ENCODE measurements around the gene RGS9. TPM values are rescaled to one million over a fixed set of nuclear protein-coding genes. Genes with fewer than 3 reads are reported as not detected.
A peak's percentile ranks its signal among the peaks of the same experiment; 100 is the strongest.

Gene RGS9
- total and polyA plus RNA-seq, 4 donors: 2.1 to 10.6 (median 3.3) TPM

DNA sequence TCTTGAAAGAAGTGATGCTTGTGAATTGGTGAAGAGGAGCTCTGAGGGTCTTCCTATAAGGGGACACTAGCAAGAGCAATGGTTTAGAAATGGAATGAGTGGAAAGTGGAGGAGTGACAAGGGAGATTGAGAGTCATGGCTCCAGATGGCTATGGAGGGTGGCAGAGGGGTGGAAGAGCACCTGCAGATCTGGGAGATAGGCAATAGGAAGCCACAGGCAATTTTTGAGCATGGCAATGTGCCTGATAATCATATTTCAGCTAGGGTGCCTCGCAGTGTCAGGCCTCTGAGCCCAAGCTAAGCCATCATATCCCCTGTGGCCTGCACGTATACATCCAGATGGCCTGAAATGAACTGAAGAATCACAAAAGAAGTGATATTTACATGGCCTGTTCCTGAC, 21.5 kb downstream of the RGS9 start:
- Histone ChIP-seq H3K4me1 (ENCODE audit: control insufficient read depth in 5 of 5, insufficient read depth in 5 of 5, low read length in 5 of 5) (peaks cover 0 to 1% (median 0%) of the 10 kb centered on the region in 5 donors), H3K27ac (ENCODE audit: low read depth in 1 of 2, low read length in 1 of 2) (no peak overlapping the region), H3K9me3 (ENCODE audit: control insufficient read depth in 4 of 4, insufficient read depth in 3 of 4, low read length in 3 of 4) (no peaks in the 10 kb centered on the region), H3K27me3 (ENCODE audit: control insufficient read depth in 3 of 3, insufficient read depth in 3 of 3, low read length in 2 of 3) (no peaks in the 10 kb centered on the region), H3K4me3 (no peak overlapping the region), H3K36me3 (ENCODE audit: control insufficient read depth in 4 of 4, insufficient read depth in 4 of 4, low read length in 4 of 4) (no peaks in the 10 kb centered on the region), H3K9ac (ENCODE audit: insufficient read depth in 1 of 2, low read length in 2 of 2) (no peak overlapping the region)
- ATAC-seq (ENCODE audit: insufficient read depth, low FRiP score) (no peak), DNase-seq (no peak)
- 78 to 92% methylated on average over 2 of the region's 2 CpGs for WGBS, 2 donors
- TF ChIP-seq, protein P1, sequence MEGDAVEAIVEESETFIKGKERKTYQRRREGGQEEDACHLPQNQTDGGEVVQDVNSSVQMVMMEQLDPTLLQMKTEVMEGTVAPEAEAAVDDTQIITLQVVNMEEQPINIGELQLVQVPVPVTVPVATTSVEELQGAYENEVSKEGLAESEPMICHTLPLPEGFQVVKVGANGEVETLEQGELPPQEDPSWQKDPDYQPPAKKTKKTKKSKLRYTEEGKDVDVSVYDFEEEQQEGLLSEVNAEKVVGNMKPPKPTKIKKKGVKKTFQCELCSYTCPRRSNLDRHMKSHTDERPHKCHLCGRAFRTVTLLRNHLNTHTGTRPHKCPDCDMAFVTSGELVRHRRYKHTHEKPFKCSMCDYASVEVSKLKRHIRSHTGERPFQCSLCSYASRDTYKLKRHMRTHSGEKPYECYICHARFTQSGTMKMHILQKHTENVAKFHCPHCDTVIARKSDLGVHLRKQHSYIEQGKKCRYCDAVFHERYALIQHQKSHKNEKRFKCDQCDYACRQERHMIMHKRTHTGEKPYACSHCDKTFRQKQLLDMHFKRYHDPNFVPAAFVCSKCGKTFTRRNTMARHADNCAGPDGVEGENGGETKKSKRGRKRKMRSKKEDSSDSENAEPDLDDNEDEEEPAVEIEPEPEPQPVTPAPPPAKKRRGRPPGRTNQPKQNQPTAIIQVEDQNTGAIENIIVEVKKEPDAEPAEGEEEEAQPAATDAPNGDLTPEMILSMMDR (IDR thresholded peaks at IDR 0.05; ENCODE audit: control extremely low read depth, extremely low read depth): no peak

DNA sequence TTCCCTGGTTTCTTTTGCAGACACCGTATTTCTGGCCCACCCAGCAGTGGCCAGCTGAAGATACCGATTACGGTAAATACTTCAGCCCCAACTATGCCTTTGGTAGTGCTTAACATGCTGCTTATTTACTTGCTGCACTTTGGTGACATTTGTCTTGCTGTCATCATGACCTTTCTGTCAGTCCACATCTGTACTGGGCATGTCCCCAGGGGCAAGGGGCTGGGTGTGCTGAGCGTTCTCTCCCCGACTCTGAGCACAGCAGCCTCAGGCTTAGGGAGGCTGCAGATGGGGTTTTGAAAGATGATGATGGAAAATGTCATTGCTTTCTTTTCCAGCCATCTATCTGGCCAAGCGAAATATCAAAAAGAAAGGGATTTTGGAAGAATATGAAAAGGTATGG, 23.3 kb downstream of the RGS9 start:
- H3K4me3 ChIP-seq: no peak overlapping the region
- 89 to 90% methylated on average over 6 of the region's 6 CpGs for WGBS, 2 donors
- no peak overlapping the region for H3K27ac ChIP-seq (ENCODE audit: low read depth in 1 of 2, low read length in 1 of 2)
- DNase-seq (no peak), ATAC-seq (ENCODE audit: insufficient read depth, low FRiP score) (no peak)
- H3K9ac ChIP-seq (ENCODE audit: insufficient read depth in 1 of 2, low read length in 2 of 2): no peak overlapping the region
- no peaks in the 10 kb centered on the region for H3K9me3 ChIP-seq (ENCODE audit: control insufficient read depth in 4 of 4, insufficient read depth in 3 of 4, low read length in 3 of 4)
- H3K27me3 ChIP-seq (ENCODE audit: control insufficient read depth in 3 of 3, insufficient read depth in 3 of 3, low read length in 2 of 3): no peaks in the 10 kb centered on the region
- H3K4me1 ChIP-seq (ENCODE audit: control insufficient read depth in 5 of 5, insufficient read depth in 5 of 5, low read length in 5 of 5): peaks cover 0 to 4% (median 0%) of the 10 kb centered on the region in 5 donors
- no peaks in the 10 kb centered on the region for H3K36me3 ChIP-seq (ENCODE audit: control insufficient read depth in 4 of 4, insufficient read depth in 4 of 4, low read length in 4 of 4)
- TF ChIP-seq, protein P1 (IDR thresholded peaks at IDR 0.05; ENCODE audit: control extremely low read depth, extremely low read depth): no peak

DNA sequence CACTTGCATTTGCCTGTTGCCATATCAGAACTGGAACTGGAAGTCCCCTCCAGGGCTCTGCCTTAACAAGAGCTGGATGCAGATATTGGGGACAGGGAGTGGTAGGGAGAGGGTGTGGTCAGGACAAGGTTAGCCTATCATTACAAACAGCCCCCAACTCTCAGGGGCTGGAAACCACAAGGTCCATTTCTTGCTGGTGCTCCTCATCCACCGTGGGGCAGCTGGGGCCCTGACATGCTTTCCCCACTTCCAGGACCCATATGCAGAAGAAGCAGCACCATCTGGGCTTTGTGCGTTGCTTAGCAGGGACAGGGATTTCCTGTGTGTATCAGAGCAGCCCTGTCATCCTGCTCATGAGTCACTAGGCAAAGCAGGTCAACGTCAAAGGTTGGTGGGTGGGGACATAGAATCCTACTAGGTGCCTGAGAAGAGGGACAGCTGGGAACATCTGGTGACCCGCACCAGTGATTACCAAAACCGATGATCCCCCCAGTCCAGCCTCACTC, 26.9 kb downstream of the RGS9 start:
- Histone ChIP-seq H3K36me3 (ENCODE audit: control insufficient read depth in 4 of 4, insufficient read depth in 4 of 4, low read length in 4 of 4) (no peaks in the 10 kb centered on the region), H3K9me3 (ENCODE audit: control insufficient read depth in 4 of 4, insufficient read depth in 3 of 4, low read length in 3 of 4) (no peaks in the 10 kb centered on the region), H3K27me3 (ENCODE audit: control insufficient read depth in 3 of 3, insufficient read depth in 3 of 3, low read length in 2 of 3) (no peaks in the 10 kb centered on the region), H3K9ac (ENCODE audit: insufficient read depth in 1 of 2, low read length in 2 of 2) (no peak overlapping the region), H3K27ac (ENCODE audit: low read depth in 1 of 2, low read length in 1 of 2) (peak overlapping the region in 1 of 2 donors; percentile 16), H3K4me3 (no peak overlapping the region), H3K4me1 (ENCODE audit: control insufficient read depth in 5 of 5, insufficient read depth in 5 of 5, low read length in 5 of 5) (peaks cover 0 to 4% (median 0%) of the 10 kb centered on the region in 5 donors)
- TF ChIP-seq, protein P1 (IDR thresholded peaks at IDR 0.05; ENCODE audit: control extremely low read depth, extremely low read depth): no peak
- DNase-seq (peak in 1 of 3 donors; percentile 21), ATAC-seq (ENCODE audit: insufficient read depth, low FRiP score) (no peak)
- WGBS, 2 donors: 40 to 48% methylated on average over 5 of the region's 5 CpGs

DNA sequence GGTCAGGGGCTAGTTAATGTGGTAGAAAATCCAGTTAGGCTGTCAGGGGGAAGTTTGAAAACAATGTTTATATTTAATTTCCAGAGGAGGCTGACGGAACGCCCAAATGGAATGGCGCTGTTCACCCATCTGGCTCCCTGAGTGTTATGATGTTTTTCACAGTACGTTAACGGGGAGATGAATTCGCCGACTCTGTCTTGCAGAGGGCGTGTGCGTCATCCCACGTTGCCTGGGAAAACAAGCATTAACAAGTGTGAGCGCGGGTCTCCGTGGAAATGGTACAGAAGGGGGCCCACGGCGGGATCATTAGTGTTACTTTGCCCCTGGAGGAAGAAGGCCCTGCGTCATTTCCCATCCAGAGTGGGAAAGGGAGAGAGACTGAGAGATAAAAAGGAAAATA, 29.6 kb downstream of the RGS9 start:
- Histone ChIP-seq H3K27me3 (ENCODE audit: control insufficient read depth in 3 of 3, insufficient read depth in 3 of 3, low read length in 2 of 3) (no peaks in the 10 kb centered on the region), H3K4me1 (ENCODE audit: control insufficient read depth in 5 of 5, insufficient read depth in 5 of 5, low read length in 5 of 5) (peaks cover 0 to 11% (median 4%) of the 10 kb centered on the region in 5 donors), H3K36me3 (ENCODE audit: control insufficient read depth in 4 of 4, insufficient read depth in 4 of 4, low read length in 4 of 4) (no peaks in the 10 kb centered on the region), H3K9me3 (ENCODE audit: control insufficient read depth in 4 of 4, insufficient read depth in 3 of 4, low read length in 3 of 4) (no peaks in the 10 kb centered on the region), H3K27ac (ENCODE audit: low read depth in 1 of 2, low read length in 1 of 2) (no peak overlapping the region), H3K9ac (ENCODE audit: insufficient read depth in 1 of 2, low read length in 2 of 2) (no peak overlapping the region), H3K4me3 (no peak overlapping the region)
- ATAC-seq (ENCODE audit: insufficient read depth, low FRiP score) (no peak), DNase-seq (peak; percentile 17 to 43 (median 34))
- WGBS, 2 donors: 89 to 91% methylated on average over 16 of the region's 16 CpGs
- TF ChIP-seq, protein P1 (IDR thresholded peaks at IDR 0.05; ENCODE audit: control extremely low read depth, extremely low read depth): no peak

Data from lung (tissue), 12 donors.